BLaER1 treated with 17β-estradiol and CSF1 and Interleukin-3, amounts not matched to agents 10 nM and 100 nM (cell line): ENCODE data around the gene COLQ.
A peak's percentile ranks its signal among the peaks of the same experiment; 100 is the strongest.

ENCODE experiments used
- H3K27ac ChIP-seq, 11 experiments: shearing (Covaris generic); formaldehyde crosslinking; 2 replicates each; pipeline ENCODE4 v1.8.1; 2022
- H3K27me3 ChIP-seq, 11 experiments: shearing (Covaris generic); formaldehyde crosslinking; 2 replicates each; pipeline ENCODE4 v1.8.1; 2022
- H3K36me3 ChIP-seq, 11 experiments: shearing (Covaris generic); formaldehyde crosslinking; 2 replicates each; pipeline ENCODE4 v1.8.1; 2022
- H3K4me1 ChIP-seq, 10 experiments: shearing (Covaris generic); formaldehyde crosslinking; 2 replicates each; pipeline ENCODE4 v1.8.1; 2022
- H3K4me2 ChIP-seq, 11 experiments: shearing (Covaris generic); formaldehyde crosslinking; 2 replicates each; pipeline ENCODE4 v1.8.1; 2022
- H3K4me3 ChIP-seq, 10 experiments: shearing (Covaris generic); formaldehyde crosslinking; 2 replicates each; pipeline ENCODE4 v1.8.1; 2022
- H3K9ac ChIP-seq, 11 experiments: shearing (Covaris generic); formaldehyde crosslinking; 2 replicates each; pipeline ENCODE4 v1.8.1; 2022
- H3K9me3 ChIP-seq, 11 experiments: shearing (Covaris generic); formaldehyde crosslinking; replicated peaks in 1 of 11; 2 replicates each; pipeline ENCODE4 v1.8.1; 2022
- H4K20me1 ChIP-seq, 11 experiments: shearing (Covaris generic); formaldehyde crosslinking; 2 replicates each; pipeline ENCODE4 v1.8.1; 2022
- Cebpa-rat ChIP-seq, 11 experiments: shearing (Covaris generic); IDR thresholded peaks; 2 replicates each; pipeline ENCODE4 v1.8.1; 2022

The COLQ gene

DNA sequence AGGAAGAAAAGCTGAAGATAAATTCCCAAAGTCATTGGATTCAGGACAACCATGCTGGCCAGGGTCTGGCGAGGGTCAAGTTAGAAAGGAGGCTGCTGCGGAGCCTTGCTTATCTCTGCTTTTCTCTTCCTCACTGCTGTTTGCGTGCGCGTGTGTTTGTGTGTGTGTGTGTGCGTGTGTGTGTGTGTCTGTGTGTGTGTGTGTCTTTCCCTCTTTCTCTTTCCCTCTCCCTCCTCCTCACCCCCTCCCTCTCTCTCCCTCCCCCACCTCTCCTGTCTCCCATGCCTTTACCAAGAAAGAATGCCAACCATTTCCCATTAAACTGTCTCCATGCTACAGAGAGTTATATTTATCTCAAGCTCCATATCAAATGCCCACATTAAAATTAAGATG lies at the start of gene COLQ:
Gene COLQ, minus strand, starts transcription at position 134 of the 393 bp plus-strand sequence. Its CDS starts 81 bp downstream, at position 53.
- H3K4me3 ChIP-seq: peak within 1 kb of the TSS in 4 of 10 experiments; percentile 4 to 43 (median 15); a peak in 4 of 20 replicates
- no peaks in the 10 kb centered on the region for H3K36me3 ChIP-seq
- TF ChIP-seq Cebpa-rat (IDR thresholded peaks at IDR 0.05): no peak
- no peaks in the 10 kb centered on the region for H3K27me3 ChIP-seq
- H3K9ac ChIP-seq: peak within 1 kb of the TSS in 3 of 11 experiments; percentile 10 to 48 (median 20); a peak in 4 of 22 replicates
- H3K4me2 ChIP-seq: peak within 1 kb of the TSS; percentile 68 to 89 (median 80)
- peaks cover 0 to 11% (median 0%) of the 10 kb centered on the region in 11 experiments; a peak in 3 of 22 replicates for H3K9me3 ChIP-seq
- H4K20me1 ChIP-seq: no peaks in the 10 kb centered on the region
- peaks cover 20 to 57% (median 28%) of the 10 kb centered on the region in 10 experiments for H3K4me1 ChIP-seq
- peak within 1 kb of the TSS in 5 of 11 experiments; percentile 31 to 67 (median 50); a peak in 8 of 22 replicates for H3K27ac ChIP-seq

DNA sequence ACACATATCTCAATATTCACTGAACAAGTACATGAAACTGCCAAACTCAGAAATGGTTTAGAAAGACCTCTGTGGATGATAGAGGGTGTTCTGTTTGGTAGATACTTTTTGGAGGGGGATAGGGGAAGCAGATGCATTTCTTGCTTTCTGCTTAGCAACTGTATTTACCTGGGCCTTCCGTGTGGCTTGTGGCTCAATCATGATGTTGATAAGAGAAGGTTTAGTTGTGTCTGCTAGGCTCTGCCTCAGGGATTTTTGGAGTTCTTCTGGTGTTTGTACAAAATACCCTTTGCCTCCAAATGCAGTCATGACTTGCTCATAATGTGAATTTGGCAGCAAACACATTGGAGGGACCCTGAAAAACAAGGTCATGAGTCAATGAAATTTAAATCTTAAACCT lies 41.7 kb upstream of the COLQ start:
- Histone ChIP-seq H3K4me3 (no peak overlapping the region), H3K9me3 (no peaks in the 10 kb centered on the region), H3K27ac (no peak overlapping the region), H3K4me1 (peaks cover 5 to 11% (median 7%) of the 10 kb centered on the region in 10 experiments; a peak in 19 of 20 replicates), H3K4me2 (no peak overlapping the region), H3K9ac (no peak overlapping the region), H3K36me3 (peaks cover 71 to 92% (median 84%) of the 10 kb centered on the region in 11 experiments), H4K20me1 (no peaks in the 10 kb centered on the region), H3K27me3 (no peaks in the 10 kb centered on the region)
- TF ChIP-seq Cebpa-rat (IDR thresholded peaks at IDR 0.05): no peak

DNA sequence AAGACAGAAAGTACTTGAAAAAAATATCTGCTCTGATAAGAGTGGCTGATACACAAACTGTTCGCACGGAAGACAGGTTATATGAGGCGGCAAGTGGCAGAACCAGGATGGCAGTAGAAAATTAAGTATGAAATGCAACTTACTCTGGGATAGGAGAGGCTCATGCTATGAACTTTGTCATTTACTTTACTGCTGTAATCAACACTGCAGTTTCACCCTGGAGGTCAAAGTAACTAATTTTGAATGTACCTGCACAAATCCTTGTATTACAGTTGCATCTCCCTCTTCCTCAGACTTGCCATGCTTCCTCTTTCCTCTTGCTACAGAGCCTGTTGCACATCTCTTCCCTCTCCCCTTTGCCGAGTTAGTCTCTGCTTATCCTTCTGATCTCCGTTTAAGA lies 41.1 kb upstream of the COLQ start:
- Histone ChIP-seq H3K36me3 (peaks cover 65 to 86% (median 77%) of the 10 kb centered on the region in 11 experiments), H3K4me3 (no peak overlapping the region), H4K20me1 (no peaks in the 10 kb centered on the region), H3K9ac (no peak overlapping the region), H3K27ac (no peak overlapping the region), H3K9me3 (no peaks in the 10 kb centered on the region), H3K4me1 (peaks cover 8 to 18% (median 11%) of the 10 kb centered on the region in 10 experiments), H3K27me3 (no peaks in the 10 kb centered on the region), H3K4me2 (no peak overlapping the region)
- TF ChIP-seq Cebpa-rat (IDR thresholded peaks at IDR 0.05): no peak

DNA sequence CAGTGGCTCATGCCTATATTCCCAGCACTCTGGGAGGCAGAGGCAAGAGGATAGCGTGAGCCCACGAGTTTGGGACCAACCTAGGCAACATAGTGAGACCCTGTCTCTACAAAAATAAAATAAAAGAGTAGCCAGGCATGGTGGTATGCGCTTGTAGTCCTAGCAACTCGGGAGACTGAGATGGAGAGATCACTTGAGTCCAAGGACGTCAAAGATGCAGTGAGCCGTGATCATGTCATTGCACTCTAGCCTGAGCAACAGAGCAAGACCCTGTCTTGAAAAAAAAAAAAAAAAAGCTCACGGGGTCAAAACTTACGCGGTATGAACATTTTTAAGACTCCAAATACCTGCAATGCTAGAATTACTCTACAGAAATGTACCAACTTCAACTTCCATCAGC lies 37.1 kb upstream of the COLQ start:
- Histone ChIP-seq H3K4me3 (no peak overlapping the region), H3K4me2 (peak overlapping the region in 10 of 11 experiments; percentile 3 to 61 (median 29); a peak in 16 of 22 replicates), H4K20me1 (0 out of 22 replicates have a peak, but pooled peaks cover 0 to 3% (median 0%) of the 10 kb centered on the region in 11 experiments), H3K9ac (peak overlapping the region in 1 of 11 experiments; percentile 16; a peak in 1 of 22 replicates), H3K4me1 (peaks cover 34 to 46% (median 37%) of the 10 kb centered on the region in 10 experiments), H3K9me3 (no peaks in the 10 kb centered on the region), H3K27ac (no peak overlapping the region), H3K36me3 (peaks cover 35 to 63% (median 43%) of the 10 kb centered on the region in 11 experiments), H3K27me3 (no peaks in the 10 kb centered on the region)
- no peak for TF ChIP-seq Cebpa-rat (IDR thresholded peaks at IDR 0.05)

DNA sequence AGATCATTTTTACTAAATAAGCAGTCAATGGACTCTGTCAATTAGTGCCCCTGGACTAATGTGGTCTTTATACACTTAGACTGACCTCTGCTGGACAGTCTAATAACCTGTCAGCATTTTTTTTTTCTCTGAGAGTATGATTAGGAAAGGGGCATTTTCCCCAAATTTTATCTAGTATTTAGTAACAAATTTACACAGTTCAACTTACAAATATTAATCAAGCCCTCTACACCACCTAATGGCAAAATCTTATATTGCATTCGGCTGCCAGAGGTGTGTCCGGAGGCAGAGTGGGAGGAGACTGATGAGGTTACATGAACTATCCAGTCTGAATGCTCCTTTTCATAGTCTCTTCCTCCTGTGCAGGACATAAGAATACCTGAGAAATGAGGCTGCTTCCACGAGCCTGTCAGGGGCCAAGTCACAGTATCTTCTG lies 36.0 kb upstream of the COLQ start:
- Histone ChIP-seq H3K27me3 (no peaks in the 10 kb centered on the region), H3K4me1 (peaks cover 34 to 46% (median 37%) of the 10 kb centered on the region in 10 experiments), H3K9ac (no peak overlapping the region), H3K36me3 (peaks cover 25 to 63% (median 40%) of the 10 kb centered on the region in 11 experiments), H3K9me3 (no peaks in the 10 kb centered on the region), H3K27ac (peak overlapping the region in 1 of 11 experiments; percentile 70; a peak in 2 of 22 replicates), H3K4me3 (no peak overlapping the region), H3K4me2 (peak overlapping the region; percentile 29 to 85 (median 74); a peak in 16 of 22 replicates), H4K20me1 (0 out of 22 replicates have a peak, but pooled peaks cover 0 to 3% (median 0%) of the 10 kb centered on the region in 11 experiments)
- no peak for TF ChIP-seq Cebpa-rat (IDR thresholded peaks at IDR 0.05)

DNA sequence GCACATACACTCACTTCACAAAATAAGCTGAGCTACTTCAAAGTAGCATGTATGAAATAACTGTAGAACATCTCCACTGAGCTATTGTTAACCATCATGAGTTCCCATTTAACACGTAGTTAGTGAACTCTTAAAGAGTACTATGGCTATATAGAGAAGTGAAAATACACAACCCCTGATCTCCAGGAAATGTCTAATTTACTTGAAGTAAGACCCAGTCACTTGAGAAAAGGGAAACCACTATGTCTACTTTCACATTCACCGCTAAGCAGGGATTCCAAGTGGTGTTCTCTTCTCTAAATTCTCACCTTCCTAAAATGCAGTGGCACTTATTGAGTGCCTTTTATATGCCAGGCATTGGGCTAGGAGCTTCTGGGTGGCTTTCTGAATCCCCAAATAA lies 35.0 kb upstream of the COLQ start:
- no peaks in the 10 kb centered on the region for H3K27me3 ChIP-seq
- H3K4me3 ChIP-seq: peak overlapping the region in 4 of 10 experiments; percentile 7 to 25 (median 22); a peak in 3 of 20 replicates
- peak overlapping the region in 7 of 11 experiments; percentile 15 to 49 (median 30); a peak in 7 of 22 replicates for H3K9ac ChIP-seq
- H3K9me3 ChIP-seq: peaks cover 0 to 5% (median 0%) of the 10 kb centered on the region in 11 experiments; a peak in 1 of 22 replicates
- H3K4me2 ChIP-seq: peak overlapping the region; percentile 68 to 85 (median 79)
- peak overlapping the region; percentile 0 to 70 (median 52); a peak in 16 of 22 replicates for H3K27ac ChIP-seq
- H3K36me3 ChIP-seq: peaks cover 15 to 63% (median 30%) of the 10 kb centered on the region in 11 experiments
- H4K20me1 ChIP-seq: 0 out of 22 replicates have a peak, but pooled peaks cover 0 to 3% (median 0%) of the 10 kb centered on the region in 11 experiments
- no peak for TF ChIP-seq Cebpa-rat (IDR thresholded peaks at IDR 0.05)
- peaks cover 34 to 46% (median 37%) of the 10 kb centered on the region in 10 experiments for H3K4me1 ChIP-seq

DNA sequence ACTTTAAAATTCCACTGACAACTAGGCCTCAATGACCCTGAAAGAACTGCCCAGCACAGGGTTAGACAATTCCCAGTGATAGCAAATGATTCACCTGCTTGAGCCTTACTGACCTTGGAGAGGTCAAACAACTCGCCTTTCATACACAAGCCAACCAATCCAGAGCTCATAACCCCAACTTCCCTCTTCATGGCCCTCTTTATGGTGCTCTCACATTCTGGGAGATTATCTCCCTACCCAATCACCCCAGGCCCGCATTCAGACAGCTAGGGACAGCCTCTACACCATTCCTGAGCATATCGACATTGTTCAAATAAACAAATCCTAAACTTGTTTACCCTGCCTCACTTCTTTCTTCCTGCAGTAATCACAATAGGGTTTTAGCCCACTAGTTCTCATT lies 32.2 kb upstream of the COLQ start:
- Histone ChIP-seq H3K4me2 (no peak overlapping the region), H3K9me3 (peaks cover 0 to 14% (median 5%) of the 10 kb centered on the region in 11 experiments; a peak in 14 of 22 replicates), H3K4me1 (peaks cover 34 to 48% (median 35%) of the 10 kb centered on the region in 10 experiments), H3K27me3 (no peaks in the 10 kb centered on the region), H4K20me1 (0 out of 22 replicates have a peak, but pooled peaks cover 0 to 3% (median 0%) of the 10 kb centered on the region in 11 experiments), H3K9ac (no peak overlapping the region), H3K4me3 (no peak overlapping the region), H3K27ac (no peak overlapping the region), H3K36me3 (peaks cover 0 to 50% (median 17%) of the 10 kb centered on the region in 11 experiments; a peak in 14 of 22 replicates)
- no peak for TF ChIP-seq Cebpa-rat (IDR thresholded peaks at IDR 0.05)

DNA sequence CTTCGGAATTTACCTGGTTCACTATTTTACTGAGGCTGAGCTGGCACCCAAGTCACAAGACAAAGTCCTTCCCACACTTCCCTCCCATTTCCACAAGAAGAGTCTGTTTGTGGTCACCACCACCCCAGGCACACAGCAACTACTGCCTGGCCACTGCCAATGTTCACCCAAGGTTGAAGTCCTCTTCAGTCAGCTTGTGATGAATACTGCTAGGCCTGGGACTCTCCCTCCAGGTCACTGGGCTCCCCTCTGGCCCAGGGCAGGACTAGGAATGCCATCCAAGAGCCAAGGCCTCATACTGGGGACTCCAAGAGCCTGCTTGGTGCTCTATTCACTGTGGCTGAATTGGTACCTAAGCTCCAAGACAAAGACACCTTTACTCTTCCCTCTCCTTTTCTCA lies 30.4 kb upstream of the COLQ start:
- Histone ChIP-seq H4K20me1 (0 out of 22 replicates have a peak, but pooled peaks cover 0 to 3% (median 0%) of the 10 kb centered on the region in 11 experiments), H3K4me3 (no peak overlapping the region), H3K4me2 (peak overlapping the region in 1 of 11 experiments; percentile 10; a peak in 1 of 22 replicates), H3K9me3 (peaks cover 12 to 31% (median 22%) of the 10 kb centered on the region in 11 experiments), H3K27ac (no peak overlapping the region), H3K36me3 (peaks cover 4 to 50% (median 17%) of the 10 kb centered on the region in 11 experiments; a peak in 14 of 22 replicates), H3K27me3 (no peaks in the 10 kb centered on the region), H3K4me1 (peaks cover 16 to 29% (median 20%) of the 10 kb centered on the region in 10 experiments), H3K9ac (no peak overlapping the region)
- TF ChIP-seq Cebpa-rat (IDR thresholded peaks at IDR 0.05): no peak

DNA sequence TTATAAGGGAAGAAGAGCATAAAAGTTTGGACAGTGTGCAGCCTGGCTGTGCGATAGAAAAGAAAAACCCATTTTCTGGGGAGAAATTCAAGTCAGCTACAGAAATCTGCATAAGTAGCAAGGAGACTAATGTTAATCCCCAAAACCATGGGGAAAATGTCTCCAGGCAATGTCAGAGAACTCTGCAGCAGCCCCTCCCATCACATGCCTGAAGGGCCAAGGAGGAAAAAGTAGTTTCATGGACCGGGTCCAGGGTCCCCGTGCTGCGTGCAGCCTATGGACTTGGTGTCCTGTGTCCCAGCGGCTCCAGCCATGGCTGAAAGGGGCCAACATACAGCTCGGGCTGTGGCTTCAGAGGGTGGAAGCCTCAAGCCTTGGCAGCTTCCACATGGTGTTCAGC lies 28.3 kb upstream of the COLQ start:
- no peaks in the 10 kb centered on the region for H4K20me1 ChIP-seq
- no peak overlapping the region for H3K4me3 ChIP-seq
- peaks cover 0 to 9% (median under 1%) of the 10 kb centered on the region in 10 experiments; a peak in 7 of 20 replicates for H3K4me1 ChIP-seq
- no peak overlapping the region for H3K27ac ChIP-seq
- H3K36me3 ChIP-seq: peaks cover 4 to 46% (median 16%) of the 10 kb centered on the region in 11 experiments; a peak in 14 of 22 replicates
- no peak overlapping the region for H3K9ac ChIP-seq
- H3K4me2 ChIP-seq: no peak overlapping the region
- H3K9me3 ChIP-seq: peaks cover 21 to 44% (median 33%) of the 10 kb centered on the region in 11 experiments
- H3K27me3 ChIP-seq: no peaks in the 10 kb centered on the region
- TF ChIP-seq Cebpa-rat (IDR thresholded peaks at IDR 0.05): no peak
